ENCODE data around the gene CUEDC2. TPM values are rescaled to one million over a fixed set of nuclear protein-coding genes. Genes with fewer than 3 reads are reported as not detected.

The CUEDC2 gene
- total RNA-seq, 1 donor from 2014 or later: 41.2 TPM

- intact Hi-C loops (cut with DNase I): no loop called here
- Histone ChIP-seq H3K36me3 (peaks cover 44% of the 10 kb centered on the region), H3K4me1 (peaks cover 45% of the 10 kb centered on the region), H3K9me3 (no peaks in the 10 kb centered on the region), H3K4me3 (peak overlapping the region; percentile 64), H3K27ac (no peak overlapping the region), H3K27me3 (ENCODE audit: low read depth) (no peaks in the 10 kb centered on the region)
- DNase-seq: no peak
- TF ChIP-seq CTCF (IDR thresholded peaks at IDR 0.05): no peak
- ATAC-seq: no peak
Observed at GRCh38 chr10:102398172-102399020, 34.0 kb downstream of the CUEDC2 start.

- no peaks in the 10 kb centered on the region for H3K9me3 ChIP-seq
- no peak for DNase-seq
- ATAC-seq: no peak
- TF ChIP-seq CTCF (IDR thresholded peaks at IDR 0.05): no peak
- no peaks in the 10 kb centered on the region for H3K27me3 ChIP-seq (ENCODE audit: low read depth)
- H3K4me1 ChIP-seq: peaks cover 54% of the 10 kb centered on the region
- H3K4me3 ChIP-seq: no peak overlapping the region
- no peak overlapping the region for H3K27ac ChIP-seq
- intact Hi-C loops (cut with DNase I): no loop called here
- H3K36me3 ChIP-seq: peaks cover 36% of the 10 kb centered on the region
Observed at GRCh38 chr10:102397222-102398171, 34.9 kb downstream of the CUEDC2 start.

GRCh38 chr10:102396730-102397151 is 35.6 kb downstream of the CUEDC2 start:
- DNase-seq: no peak

GRCh38 chr10:102396317-102396650 is 36.1 kb downstream of the CUEDC2 start:
- peaks cover 54% of the 10 kb centered on the region for H3K4me1 ChIP-seq
- peak overlapping the region; percentile 68 for H3K4me3 ChIP-seq
- intact Hi-C loops (cut with DNase I): no loop called here
- TF ChIP-seq CTCF (IDR thresholded peaks at IDR 0.05): no peak
- H3K27ac ChIP-seq: peak overlapping the region; percentile 96
- H3K27me3 ChIP-seq (ENCODE audit: low read depth): no peaks in the 10 kb centered on the region
- no peak for ATAC-seq
- no peak for DNase-seq
- H3K9me3 ChIP-seq: no peaks in the 10 kb centered on the region
- peaks cover 24% of the 10 kb centered on the region for H3K36me3 ChIP-seq

More at GRCh38 chr10:102396730-102397151, 35.6 kb downstream of the CUEDC2 start:
- Histone ChIP-seq H3K36me3 (peaks cover 28% of the 10 kb centered on the region), H3K4me3 (peak overlapping the region; percentile 68), H3K27ac (no peak overlapping the region), H3K9me3 (no peaks in the 10 kb centered on the region), H3K4me1 (peaks cover 54% of the 10 kb centered on the region), H3K27me3 (ENCODE audit: low read depth) (no peaks in the 10 kb centered on the region)
- no peak for TF ChIP-seq CTCF (IDR thresholded peaks at IDR 0.05)
- no peak for ATAC-seq
- intact Hi-C loops (cut with DNase I): no loop called here

- Histone ChIP-seq H3K4me3 (peak within 1 kb of the TSS; percentile 68), H3K4me1 (peaks cover 54% of the 10 kb centered on the region), H3K27me3 (ENCODE audit: low read depth) (no peaks in the 10 kb centered on the region), H3K27ac (peak within 1 kb of the TSS; percentile 96), H3K9me3 (no peaks in the 10 kb centered on the region), H3K36me3 (peaks cover 18% of the 10 kb centered on the region)
- no peak for TF ChIP-seq CTCF (IDR thresholded peaks at IDR 0.05)
- intact Hi-C loops (cut with DNase I): no loop called here
- ATAC-seq (peak; percentile 77 to 82), DNase-seq (peak; percentile 89)
Observed at GRCh38 chr10:102395400-102396316, 36.7 kb downstream of the CUEDC2 start, which contains the start of gene NFKB2. Gene NFKB2, plus strand, starts transcription at chr10:102395705. Its CDS starts 255 bp downstream, at chr10:102395960.
